ENCODE results near the gene ZNF367. TPM values are rescaled to one million over a fixed set of nuclear protein-coding genes. Genes with fewer than 3 reads are reported as not detected.

The ZNF367 gene
- total and polyA plus RNA-seq, 2 donors (not counting 1 experiment from before 2014, with no cell fraction given) = 1.3 to 2.2 TPM

DNA sequence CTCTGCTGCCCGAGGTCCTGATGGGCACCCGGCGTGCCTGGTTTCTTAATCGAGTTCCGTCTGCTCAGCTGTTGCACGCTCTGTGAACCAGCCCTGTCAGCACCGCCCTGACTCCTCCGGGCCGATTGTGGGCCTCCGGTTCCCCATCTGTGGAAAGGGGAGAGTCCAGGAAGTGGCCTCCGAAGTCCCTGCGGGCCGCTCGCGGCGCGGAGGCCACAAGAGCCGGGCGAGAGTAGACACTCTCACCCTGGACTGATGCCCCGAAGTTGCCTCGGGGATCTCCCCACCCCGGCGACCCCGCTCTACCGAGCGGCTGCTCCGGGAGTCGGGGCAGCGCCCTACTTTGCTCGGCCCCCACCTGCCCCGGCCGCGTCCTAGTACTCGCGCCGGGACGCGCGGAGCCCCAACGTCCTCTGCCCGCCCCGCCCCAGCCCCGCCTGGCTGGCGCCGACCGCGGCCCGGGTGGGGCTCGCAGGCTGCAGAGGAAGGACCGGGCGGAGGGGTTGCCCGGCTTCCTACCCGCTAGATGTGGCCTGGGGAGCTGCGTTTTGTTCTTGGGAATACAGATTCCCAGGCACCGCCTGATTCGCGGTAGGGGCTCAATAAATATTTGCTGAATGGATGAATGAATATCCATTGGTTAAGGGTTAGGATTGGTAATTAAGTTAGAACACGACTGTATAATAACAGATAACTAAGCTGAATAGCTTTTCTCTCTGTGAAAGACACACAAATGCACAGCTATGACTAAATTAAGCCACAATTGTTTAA lies 935 bp upstream of the ZNF367 start:
- TF ChIP-seq EZH2 (IDR thresholded peaks at IDR 0.05; ENCODE audit: borderline replicate concordance, insufficient read depth, low read depth, low read length, poor library complexity, severe bottlenecking) = no peak
- TF ChIP-seq CTCF (IDR thresholded peaks at IDR 0.05) = no peak
- Histone ChIP-seq H3K9me3 (ENCODE audit: control extremely low read depth in 1 of 3, control insufficient read depth in 2 of 3, insufficient read depth in 1 of 3, low read length in 2 of 3) (no peaks in the 10 kb centered on the region), H3K4me1 (ENCODE audit: control insufficient read depth in 2 of 2, insufficient read depth in 2 of 2, low read length in 2 of 2) (peaks cover 27 to 38% of the 10 kb centered on the region in 2 donors), H3K27ac (ENCODE audit: low read length in 2 of 2) (peak overlapping the region; percentile 86 to 95), H3K27me3 (replicated peaks in 1 of 4; ENCODE audit: control extremely low read depth in 1 of 4, control insufficient read depth in 3 of 4, insufficient read depth in 4 of 4, low read length in 3 of 4) (no peaks in the 10 kb centered on the region), H2AFZ (ENCODE audit: insufficient read depth, low read depth, low read length, poor library complexity, severe bottlenecking) (peak overlapping the region; percentile 83), H3K9ac (ENCODE audit: low read length) (peak overlapping the region; percentile 87), H3K36me3 (replicated peaks in 1 of 2; ENCODE audit: control extremely low read depth in 1 of 2, control insufficient read depth in 1 of 2, extremely low read depth in 1 of 2, insufficient read depth in 2 of 2, low read length in 1 of 2) (no peaks in the 10 kb centered on the region), H3K4me2 (replicated peaks; ENCODE audit: low read depth, low read length, poor library complexity, severe bottlenecking) (peak overlapping the region; percentile 100), H3K4me3 (ENCODE audit: control extremely low read depth in 1 of 5, extremely low read depth in 1 of 5, insufficient read depth in 1 of 5, low read depth in 2 of 5, low read length in 4 of 5) (peak overlapping the region; percentile 53 to 96 (median 90)), H3K79me2 (ENCODE audit: control insufficient read depth, insufficient read depth, low read length) (peaks cover 13% of the 10 kb centered on the region), H4K20me1 (ENCODE audit: control insufficient read depth, insufficient read depth, low read length, poor library complexity, severe bottlenecking) (no peaks in the 10 kb centered on the region)
- POLR2A ChIA-PET = interaction anchor here (0.6 to 0.9 kb wide), 3 partner anchors 30 to 148 kb away, joined by 3 to 5 read pairs (median 4); no protein-coding TSS in a partner anchor
- DNase-seq = no peak
- WGBS (ENCODE audit: insufficient coverage) = 1% methylated on average over 48 of the region's 58 CpGs
- Mint-ChIP-seq H3K4me3 (peak overlapping the region; percentile 97), H3K4me1 (peaks cover 30% of the 10 kb centered on the region), H3K27me3 (no peaks in the 10 kb centered on the region), H3K9me3 (ENCODE audit: insufficient read depth) (no peaks in the 10 kb centered on the region), H3K27ac (peak overlapping the region; percentile 97)
- peak; percentile 26 for ATAC-seq (ENCODE audit: low read depth)
- intact Hi-C loops (cut with micrococcal nuclease) = loop anchor here (1.0 to 10.0 kb wide), 11 partner anchors 31 to 1686 kb away; partner anchors contain the start of genes ANP32B, ERCC6L2, FANCC and HABP4
- CTCF ChIA-PET = interaction anchor here (1.0 to 1.2 kb wide), 2 partner anchors 32 to 148 kb away, joined by 3 to 5 read pairs; no protein-coding TSS in a partner anchor

DNA sequence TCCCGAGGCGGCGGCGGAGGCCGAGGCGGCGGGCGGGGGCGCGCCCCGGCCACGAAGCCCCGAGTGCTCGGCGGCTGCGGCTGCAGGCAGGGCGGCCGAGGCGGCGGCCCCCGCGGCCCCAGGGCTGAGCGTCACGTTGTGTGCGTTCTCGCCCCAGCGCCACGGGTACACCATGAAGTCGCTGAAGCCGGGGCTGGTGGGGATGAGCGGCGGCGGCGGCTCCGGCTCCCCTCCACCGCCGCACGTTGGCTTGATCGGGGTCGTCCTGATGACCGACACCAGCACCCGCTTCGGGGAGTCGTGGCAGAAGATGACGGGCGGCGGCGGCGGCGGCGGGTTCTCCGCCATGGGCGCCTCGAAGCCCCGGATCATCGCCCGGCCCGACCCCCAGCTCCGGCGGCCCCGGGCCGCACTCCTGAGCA lies 498 bp downstream of the ZNF367 start:
- peak overlapping the region; percentile 97 for H3K4me3 Mint-ChIP-seq
- H3K27me3 Mint-ChIP-seq = no peaks in the 10 kb centered on the region
- WGBS (ENCODE audit: insufficient coverage) = under 1% methylated on average over 62 of the region's 62 CpGs
- Histone ChIP-seq H3K27ac (ENCODE audit: low read length in 2 of 2) (peak overlapping the region; percentile 86 to 90), H3K36me3 (replicated peaks in 1 of 2; ENCODE audit: control extremely low read depth in 1 of 2, control insufficient read depth in 1 of 2, extremely low read depth in 1 of 2, insufficient read depth in 2 of 2, low read length in 1 of 2) (no peaks in the 10 kb centered on the region), H2AFZ (ENCODE audit: insufficient read depth, low read depth, low read length, poor library complexity, severe bottlenecking) (peak overlapping the region; percentile 83), H3K4me2 (replicated peaks; ENCODE audit: low read depth, low read length, poor library complexity, severe bottlenecking) (peak overlapping the region; percentile 100), H3K4me1 (ENCODE audit: control insufficient read depth in 2 of 2, insufficient read depth in 2 of 2, low read length in 2 of 2) (peaks cover 40 to 52% of the 10 kb centered on the region in 2 donors), H3K9ac (ENCODE audit: low read length) (peak overlapping the region; percentile 87), H3K9me3 (ENCODE audit: control extremely low read depth in 1 of 3, control insufficient read depth in 2 of 3, insufficient read depth in 1 of 3, low read length in 2 of 3) (no peaks in the 10 kb centered on the region), H3K4me3 (ENCODE audit: control extremely low read depth in 1 of 5, extremely low read depth in 1 of 5, insufficient read depth in 1 of 5, low read depth in 2 of 5, low read length in 4 of 5) (peak overlapping the region; percentile 16 to 96 (median 90)), H3K79me2 (ENCODE audit: control insufficient read depth, insufficient read depth, low read length) (peaks cover 13% of the 10 kb centered on the region), H3K27me3 (replicated peaks in 1 of 4; ENCODE audit: control extremely low read depth in 1 of 4, control insufficient read depth in 3 of 4, insufficient read depth in 4 of 4, low read length in 3 of 4) (no peaks in the 10 kb centered on the region), H4K20me1 (ENCODE audit: control insufficient read depth, insufficient read depth, low read length, poor library complexity, severe bottlenecking) (no peaks in the 10 kb centered on the region)
- ATAC-seq (ENCODE audit: low read depth) = no peak
- no peaks in the 10 kb centered on the region for H3K9me3 Mint-ChIP-seq (ENCODE audit: insufficient read depth)
- intact Hi-C loops (cut with micrococcal nuclease) = loop anchor here (1.0 to 10.0 kb wide), 13 partner anchors 33 to 1687 kb away; partner anchors contain the start of genes ANP32B, ERCC6L2, FANCC and HABP4
- ChIA-PET POLR2A (interaction anchor here (0.9 kb wide), 1 partner anchor 32 kb away, joined by 3 read pairs; no protein-coding TSS in a partner anchor), CTCF (no interaction called here)
- TF ChIP-seq CTCF (IDR thresholded peaks at IDR 0.05) (no peak), EZH2 (IDR thresholded peaks at IDR 0.05; ENCODE audit: borderline replicate concordance, insufficient read depth, low read depth, low read length, poor library complexity, severe bottlenecking) (no peak)
- DNase-seq = peak; percentile 77
- H3K27ac Mint-ChIP-seq = peak overlapping the region; percentile 94
- H3K4me1 Mint-ChIP-seq = peaks cover 43% of the 10 kb centered on the region

Measured in B cell (primary cell).